Stomach (tissue), 9 donors: ENCODE measurements around the gene PFDN2. TPM values are rescaled to one million over a fixed set of nuclear protein-coding genes. Genes with fewer than 3 reads are reported as not detected.

Source experiments
- DNase-seq, 2 donors: peaks; one replicate each; pipeline versions ENCODE4 v3.0.0 to v3.0.0-alpha.2; 2013 to 2019
- H3K27ac ChIP-seq, 5 donors: fragments of 200-600 bp in 4 of 5; sonication (generic) in 4 of 5; one replicate each; pipeline ENCODE4 v1.5.1; 2013 to 2019; ENCODE audit warnings: mild to moderate bottlenecking in 1 of 5, moderate library complexity in 1 of 5
- H3K27me3 ChIP-seq, 3 donors: fragments of 200-600 bp; sonication (generic); one replicate each; pipeline ENCODE4 v1.5.1; 2017 to 2019; ENCODE audit warnings: mixed run types in 1 of 3
- H3K36me3 ChIP-seq, 4 donors: fragments of 200-600 bp; sonication (generic); 1 replicate in 3 of 4; 2 replicates in 1 of 4; pipeline ENCODE4 v1.5.1; 2016 to 2019
- H3K4me1 ChIP-seq, 4 donors: fragments of 200-600 bp; sonication (generic); one replicate each; pipeline ENCODE4 v1.5.1; 2016 to 2019
- H3K4me3 ChIP-seq, 4 donors: fragments of 200-600 bp; sonication (generic) in 3 of 4; one replicate each; pipeline ENCODE4 v1.5.1; 2016 to 2019; ENCODE audit warnings: mild to moderate bottlenecking in 1 of 4
- H3K9me3 ChIP-seq, 4 donors: fragments of 200-600 bp; sonication (generic); one replicate each; pipeline ENCODE4 v1.5.1; 2016 to 2019
- EP300 ChIP-seq: sonication (generic); formaldehyde crosslinking; IDR thresholded peaks from one replicate; pipeline ENCODE4 v1.6.1; 2017; ENCODE audit warnings: antibody characterized with exemption
- POLR2A ChIP-seq, 4 donors: fragments of 450-650 bp; IDR thresholded peaks; one replicate each; pipeline ENCODE4 v1.6.1; 2016; ENCODE audit warnings: antibody characterized with exemption in 4 of 4, control low read depth in 2 of 4, mild to moderate bottlenecking in 1 of 4, moderate library complexity in 1 of 4
- POLR2AphosphoS5 ChIP-seq, 3 donors: sonication (generic); formaldehyde crosslinking; IDR thresholded peaks; one replicate each; pipeline ENCODE4 v1.6.1; 2016; ENCODE audit warnings: antibody characterized with exemption in 3 of 3
- WGBS, 5 donors: extraction: QIAGEN DNeasy Blood & Tissue Kit in 3 of 5; methylation state at CpG; one replicate each; pipeline versions ENCODE4 v1.1.5 to v1.1.7; 2013 to 2018; 5-methylcytosine and 5-hydroxymethylcytosine counted together
- intact Hi-C: fragments of 100-400 bp; cut with DNase I; formaldehyde crosslinking; loops from one replicate; pipeline ENCODE4 v1.15.1; 2023; ENCODE audit warnings: low total_unique reads
- polyA plus RNA-seq, 3 donors: library from polyadenylated mRNA; stranded (reverse); fragments of 200-250 nt; gene quantifications; one replicate each; pipeline ENCODE4 v1.2.3, GENCODE V29; 2013
- total RNA-seq, 5 donors: library from RNA; depleted of rRNA; stranded (reverse); fragments of >200 nt; gene quantifications; one replicate each; pipeline versions ENCODE4 v1.1.0 to v1.2.3, GENCODE V29; 2014 to 2016
- TF ChIP-seq, protein P1 (sequence below), 7 experiments: fragments of 450-650 bp in 4 of 7; fragments of 200-600 bp in 3 of 7; sonication (generic) in 3 of 7; IDR thresholded peaks; one replicate each; pipeline ENCODE4 v1.5.1; 2016 to 2019; ENCODE audit warnings: antibody characterized with exemption in 7 of 7, control low read depth in 2 of 7, mild to moderate bottlenecking in 1 of 7
- donor health status: healthy with polysubstance abuse.
- donor health status: Bipolar disorder and iron deficiency.
- donor health status: healthy.

PFDN2 gene
- total and polyA plus RNA-seq, 8 donors = 11.6 to 166 (median 59.4) TPM; not detected in 2

- peak in 1 of 2 donors; percentile 54 for DNase-seq
- Histone ChIP-seq H3K36me3 (peaks cover 21 to 37% (median 32%) of the 10 kb centered on the region in 4 donors), H3K4me3 (peak overlapping the region; percentile 66 to 79 (median 74)), H3K27me3 (no peaks in the 10 kb centered on the region), H3K9me3 (no peaks in the 10 kb centered on the region), H3K4me1 (peaks cover 28 to 71% (median 59%) of the 10 kb centered on the region in 4 donors), H3K27ac (peak overlapping the region; percentile 90 to 97 (median 96))
- intact Hi-C loops = no loop called here
- WGBS, 5 donors = 4 to 6% (median 5%) methylated on average over 22 of the region's 22 CpGs
- TF ChIP-seq POLR2AphosphoS5 (IDR thresholded peaks at IDR 0.05) = no peak
- TF ChIP-seq, protein P1, sequence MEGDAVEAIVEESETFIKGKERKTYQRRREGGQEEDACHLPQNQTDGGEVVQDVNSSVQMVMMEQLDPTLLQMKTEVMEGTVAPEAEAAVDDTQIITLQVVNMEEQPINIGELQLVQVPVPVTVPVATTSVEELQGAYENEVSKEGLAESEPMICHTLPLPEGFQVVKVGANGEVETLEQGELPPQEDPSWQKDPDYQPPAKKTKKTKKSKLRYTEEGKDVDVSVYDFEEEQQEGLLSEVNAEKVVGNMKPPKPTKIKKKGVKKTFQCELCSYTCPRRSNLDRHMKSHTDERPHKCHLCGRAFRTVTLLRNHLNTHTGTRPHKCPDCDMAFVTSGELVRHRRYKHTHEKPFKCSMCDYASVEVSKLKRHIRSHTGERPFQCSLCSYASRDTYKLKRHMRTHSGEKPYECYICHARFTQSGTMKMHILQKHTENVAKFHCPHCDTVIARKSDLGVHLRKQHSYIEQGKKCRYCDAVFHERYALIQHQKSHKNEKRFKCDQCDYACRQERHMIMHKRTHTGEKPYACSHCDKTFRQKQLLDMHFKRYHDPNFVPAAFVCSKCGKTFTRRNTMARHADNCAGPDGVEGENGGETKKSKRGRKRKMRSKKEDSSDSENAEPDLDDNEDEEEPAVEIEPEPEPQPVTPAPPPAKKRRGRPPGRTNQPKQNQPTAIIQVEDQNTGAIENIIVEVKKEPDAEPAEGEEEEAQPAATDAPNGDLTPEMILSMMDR (IDR thresholded peaks at IDR 0.05) = no peak
- TF ChIP-seq EP300 = no peak
- TF ChIP-seq POLR2A (IDR thresholded peaks at IDR 0.05) = no peak
These were observed 13.9 kb upstream of the PFDN2 start for GRCh38 chr1:161131523-161132409.

GRCh38 chr1:161130266-161130665, 12.4 kb upstream of the PFDN2 start:
- Histone ChIP-seq H3K9me3 (no peaks in the 10 kb centered on the region), H3K36me3 (peaks cover 28 to 52% (median 47%) of the 10 kb centered on the region in 4 donors), H3K27me3 (no peaks in the 10 kb centered on the region), H3K27ac (peak overlapping the region in 1 of 5 donors; percentile 19), H3K4me1 (peaks cover 28 to 73% (median 61%) of the 10 kb centered on the region in 4 donors), H3K4me3 (no peak overlapping the region)
- no peak for DNase-seq
- intact Hi-C loops = no loop called here
- TF ChIP-seq, protein P1 (IDR thresholded peaks at IDR 0.05) = no peak
- TF ChIP-seq POLR2A (IDR thresholded peaks at IDR 0.05) (no peak), EP300 (no peak), POLR2AphosphoS5 (IDR thresholded peaks at IDR 0.05) (no peak)
- WGBS, 5 donors = 26 to 61% (median 43%) methylated on average over 1 of the region's 1 CpG

GRCh38 chr1:161128591-161129420, 11.0 kb upstream of the PFDN2 start:
- H3K27ac ChIP-seq = no peak overlapping the region
- H3K4me1 ChIP-seq = peaks cover 21 to 60% (median 48%) of the 10 kb centered on the region in 4 donors
- H3K9me3 ChIP-seq = no peaks in the 10 kb centered on the region
- H3K36me3 ChIP-seq = peaks cover 39 to 62% (median 61%) of the 10 kb centered on the region in 4 donors
- no peak overlapping the region for H3K4me3 ChIP-seq
- H3K27me3 ChIP-seq = no peaks in the 10 kb centered on the region
- TF ChIP-seq POLR2AphosphoS5 (IDR thresholded peaks at IDR 0.05) (no peak), POLR2A (IDR thresholded peaks at IDR 0.05) (no peak), EP300 (no peak)
- TF ChIP-seq, protein P1 (IDR thresholded peaks at IDR 0.05) = no peak
- DNase-seq = no peak
- intact Hi-C loops = no loop called here
- 90 to 96% (median 93%) methylated on average over 4 of the region's 4 CpGs for WGBS, 5 donors

DNA sequence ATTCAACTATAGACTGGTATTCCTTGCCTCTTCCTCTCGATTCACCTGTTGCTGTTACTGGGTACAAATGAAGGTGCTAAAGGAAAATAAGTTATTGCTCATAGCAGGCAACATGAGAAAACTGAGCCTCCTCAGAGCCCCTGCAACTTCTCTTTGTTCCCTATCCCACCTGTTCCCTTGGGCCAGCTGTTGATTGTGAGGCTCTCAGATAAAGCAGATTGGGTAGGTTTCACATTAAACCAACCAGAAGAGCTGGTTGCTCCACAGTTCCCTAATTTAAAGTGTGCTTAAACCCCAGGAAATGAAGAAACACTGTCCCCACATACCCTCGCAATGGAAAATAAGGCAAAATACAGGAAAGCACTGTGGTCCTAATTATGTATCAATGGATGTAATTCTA, 9.8 kb upstream of the PFDN2 start:
- no peak for DNase-seq
- TF ChIP-seq POLR2AphosphoS5 (IDR thresholded peaks at IDR 0.05) = no peak
- TF ChIP-seq EP300 = no peak
- TF ChIP-seq POLR2A (IDR thresholded peaks at IDR 0.05) = no peak
- TF ChIP-seq, protein P1 (IDR thresholded peaks at IDR 0.05) = no peak
- H3K27ac ChIP-seq = peak overlapping the region in 1 of 5 donors; percentile 38

More for the DNA sequence above, 9.8 kb upstream of the PFDN2 start:
- H3K9me3 ChIP-seq = no peaks in the 10 kb centered on the region
- peaks cover 50 to 73% (median 73%) of the 10 kb centered on the region in 4 donors for H3K36me3 ChIP-seq
- H3K4me3 ChIP-seq = no peak overlapping the region
- intact Hi-C loops = no loop called here
- H3K27me3 ChIP-seq = no peaks in the 10 kb centered on the region
- WGBS, 5 donors = 75 to 91% (median 80%) methylated on average over 2 of the region's 2 CpGs
- peaks cover 17 to 54% (median 42%) of the 10 kb centered on the region in 4 donors for H3K4me1 ChIP-seq
